WTC11 (cell line): ENCODE measurements around the gene SPAG4.

Experiments used
- CREM ChIP-seq: sonication (generic); formaldehyde crosslinking; IDR thresholded peaks from 2 replicates; pipeline ENCODE4 v1.8.1; 2022; ENCODE audit warnings: mild to moderate bottlenecking, missing genetic modification reagents, moderate library complexity
- CTCF ChIP-seq: fragments of 200-600 bp; IDR thresholded peaks from 2 replicates; pipeline ENCODE4 v1.8.0; 2022; ENCODE audit warnings: antibody characterized with exemption
- E2F5 ChIP-seq: sonication (generic); formaldehyde crosslinking; IDR thresholded peaks from 2 replicates; pipeline ENCODE4 v1.8.1; 2022; ENCODE audit warnings: mild to moderate bottlenecking, moderate library complexity, missing genetic modification reagents
- ELF4 ChIP-seq: sonication (generic); formaldehyde crosslinking; IDR thresholded peaks from 2 replicates; pipeline ENCODE4 v1.8.1; 2022; ENCODE audit warnings: low read depth, mild to moderate bottlenecking, moderate library complexity, missing genetic modification reagents
- ETV6 ChIP-seq: sonication (generic); formaldehyde crosslinking; IDR thresholded peaks from 2 replicates; pipeline ENCODE4 v1.8.1; 2022; ENCODE audit warnings: mild to moderate bottlenecking, missing genetic modification reagents
- GABPB1 ChIP-seq: sonication (generic); formaldehyde crosslinking; IDR thresholded peaks from 2 replicates; pipeline ENCODE4 v1.8.1; 2023; ENCODE audit warnings: mild to moderate bottlenecking, missing genetic modification reagents
- SP1 ChIP-seq: sonication (generic); formaldehyde crosslinking; conservative IDR thresholded peaks from 2 replicates; pipeline ENCODE4 v1.8.1; 2022; ENCODE audit warnings: missing genetic modification reagents

- no peak for TF ChIP-seq CTCF
- no peak for TF ChIP-seq GABPB1
- no peak for TF ChIP-seq E2F5 (CRISPR knock-in tag)
- TF ChIP-seq ETV6 (CRISPR knock-in tag), result no peak
- no peak for TF ChIP-seq ELF4 (CRISPR knock-in tag)
- TF ChIP-seq CREM (CRISPR knock-in tag), result no peak
- no peak for TF ChIP-seq SP1
Observed at GRCh38 chr20:35629427-35630145, 14.0 kb downstream of the SPAG4 start.
